SK-N-SH (cell line): ENCODE results near the gene EIF4G1.

Source experiments
- CHD2 ChIP-seq: fragments of 150-350 bp; IDR thresholded peaks from 2 replicates; pipeline ENCODE4 v1.6.1; 2018; ENCODE audit warnings: low read length; ENCODE audit not compliant: partially characterized antibody
- EP300 ChIP-seq, 2 experiments: IDR thresholded peaks; 2 replicates each; pipeline versions ENCODE4 v1.4.0 to v1.6.1; 2012; ENCODE audit warnings: borderline replicate concordance in 1 of 2, low read depth in 1 of 2, low read length in 1 of 2
- JUND ChIP-seq: IDR thresholded peaks from 2 replicates; pipeline ENCODE4 v1.4.0; 2012
- RAD21 ChIP-seq: IDR thresholded peaks from 2 replicates; pipeline ENCODE4 v1.6.1; 2012; ENCODE audit warnings: mild to moderate bottlenecking, low read length
- RFX5 ChIP-seq: IDR thresholded peaks from 2 replicates; pipeline ENCODE4 v1.6.1; 2012; ENCODE audit warnings: mild to moderate bottlenecking, improper control_type of control experiment, low read length
- RXRA ChIP-seq: IDR thresholded peaks from 2 replicates; pipeline ENCODE4 v1.4.0; 2012; ENCODE audit warnings: low read depth, mild to moderate bottlenecking, borderline replicate concordance
- SMC3 ChIP-seq: IDR thresholded peaks from 2 replicates; pipeline ENCODE4 v1.6.1; 2012; ENCODE audit warnings: low read depth, low read length, improper control_type of control experiment
- TEAD4 ChIP-seq: IDR thresholded peaks from 2 replicates; pipeline ENCODE4 v1.4.0; 2012; ENCODE audit warnings: mild to moderate bottlenecking, borderline replicate concordance; ENCODE audit not compliant: insufficient read depth
- TF ChIP-seq, protein P1 (sequence below): fragments of 200-600 bp; sonication (generic); IDR thresholded peaks from 2 replicates; pipeline ENCODE4 v1.6.1; 2017; ENCODE audit warnings: antibody characterized with exemption, mild to moderate bottlenecking, moderate library complexity
- TF ChIP-seq, protein P2 (sequence below): IDR thresholded peaks from 2 replicates; pipeline ENCODE4 v1.6.1; 2012; ENCODE audit warnings: mild to moderate bottlenecking, low read depth, low read length, moderate library complexity

DNA sequence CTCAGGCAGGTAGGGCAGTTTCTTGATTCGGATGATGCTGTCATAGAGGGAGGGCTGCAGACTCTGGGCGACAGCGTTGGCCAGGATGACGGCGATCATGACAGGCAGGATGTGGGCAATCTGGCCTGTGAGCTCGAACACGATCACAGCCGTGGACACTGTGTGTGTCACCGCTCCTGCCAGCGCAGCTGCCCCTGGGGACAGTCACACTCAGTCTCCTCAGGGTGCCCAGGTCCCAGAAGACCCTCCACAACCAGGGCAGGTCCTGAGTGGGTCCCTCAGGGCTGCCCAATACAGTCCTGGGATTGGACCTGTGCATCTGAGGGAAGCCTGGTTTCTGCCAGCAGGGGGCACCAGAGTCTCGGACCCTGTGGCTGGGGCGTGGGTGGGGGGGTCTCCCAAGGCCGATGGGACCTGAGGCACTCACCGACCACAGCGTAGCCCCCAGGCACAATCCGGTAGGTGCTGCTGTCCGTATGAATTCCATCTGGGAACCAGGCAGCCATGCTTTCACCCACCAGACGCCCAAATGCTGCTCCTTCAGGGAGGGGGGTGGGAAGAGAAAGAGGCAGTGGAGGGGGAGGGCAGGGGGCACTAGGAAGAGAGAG is 39.8 kb downstream of the EIF4G1 start:
- TF ChIP-seq JUND, result no peak
- TF ChIP-seq, protein P1, sequence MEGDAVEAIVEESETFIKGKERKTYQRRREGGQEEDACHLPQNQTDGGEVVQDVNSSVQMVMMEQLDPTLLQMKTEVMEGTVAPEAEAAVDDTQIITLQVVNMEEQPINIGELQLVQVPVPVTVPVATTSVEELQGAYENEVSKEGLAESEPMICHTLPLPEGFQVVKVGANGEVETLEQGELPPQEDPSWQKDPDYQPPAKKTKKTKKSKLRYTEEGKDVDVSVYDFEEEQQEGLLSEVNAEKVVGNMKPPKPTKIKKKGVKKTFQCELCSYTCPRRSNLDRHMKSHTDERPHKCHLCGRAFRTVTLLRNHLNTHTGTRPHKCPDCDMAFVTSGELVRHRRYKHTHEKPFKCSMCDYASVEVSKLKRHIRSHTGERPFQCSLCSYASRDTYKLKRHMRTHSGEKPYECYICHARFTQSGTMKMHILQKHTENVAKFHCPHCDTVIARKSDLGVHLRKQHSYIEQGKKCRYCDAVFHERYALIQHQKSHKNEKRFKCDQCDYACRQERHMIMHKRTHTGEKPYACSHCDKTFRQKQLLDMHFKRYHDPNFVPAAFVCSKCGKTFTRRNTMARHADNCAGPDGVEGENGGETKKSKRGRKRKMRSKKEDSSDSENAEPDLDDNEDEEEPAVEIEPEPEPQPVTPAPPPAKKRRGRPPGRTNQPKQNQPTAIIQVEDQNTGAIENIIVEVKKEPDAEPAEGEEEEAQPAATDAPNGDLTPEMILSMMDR, result peak; percentile 72
- no peak for TF ChIP-seq EP300 (IDR thresholded peaks at IDR 0.05; ENCODE audit: borderline replicate concordance in 1 of 2, low read depth in 1 of 2, low read length in 1 of 2)
- no peak for TF ChIP-seq RXRA
- no peak for TF ChIP-seq CHD2
- TF ChIP-seq, protein P2, sequence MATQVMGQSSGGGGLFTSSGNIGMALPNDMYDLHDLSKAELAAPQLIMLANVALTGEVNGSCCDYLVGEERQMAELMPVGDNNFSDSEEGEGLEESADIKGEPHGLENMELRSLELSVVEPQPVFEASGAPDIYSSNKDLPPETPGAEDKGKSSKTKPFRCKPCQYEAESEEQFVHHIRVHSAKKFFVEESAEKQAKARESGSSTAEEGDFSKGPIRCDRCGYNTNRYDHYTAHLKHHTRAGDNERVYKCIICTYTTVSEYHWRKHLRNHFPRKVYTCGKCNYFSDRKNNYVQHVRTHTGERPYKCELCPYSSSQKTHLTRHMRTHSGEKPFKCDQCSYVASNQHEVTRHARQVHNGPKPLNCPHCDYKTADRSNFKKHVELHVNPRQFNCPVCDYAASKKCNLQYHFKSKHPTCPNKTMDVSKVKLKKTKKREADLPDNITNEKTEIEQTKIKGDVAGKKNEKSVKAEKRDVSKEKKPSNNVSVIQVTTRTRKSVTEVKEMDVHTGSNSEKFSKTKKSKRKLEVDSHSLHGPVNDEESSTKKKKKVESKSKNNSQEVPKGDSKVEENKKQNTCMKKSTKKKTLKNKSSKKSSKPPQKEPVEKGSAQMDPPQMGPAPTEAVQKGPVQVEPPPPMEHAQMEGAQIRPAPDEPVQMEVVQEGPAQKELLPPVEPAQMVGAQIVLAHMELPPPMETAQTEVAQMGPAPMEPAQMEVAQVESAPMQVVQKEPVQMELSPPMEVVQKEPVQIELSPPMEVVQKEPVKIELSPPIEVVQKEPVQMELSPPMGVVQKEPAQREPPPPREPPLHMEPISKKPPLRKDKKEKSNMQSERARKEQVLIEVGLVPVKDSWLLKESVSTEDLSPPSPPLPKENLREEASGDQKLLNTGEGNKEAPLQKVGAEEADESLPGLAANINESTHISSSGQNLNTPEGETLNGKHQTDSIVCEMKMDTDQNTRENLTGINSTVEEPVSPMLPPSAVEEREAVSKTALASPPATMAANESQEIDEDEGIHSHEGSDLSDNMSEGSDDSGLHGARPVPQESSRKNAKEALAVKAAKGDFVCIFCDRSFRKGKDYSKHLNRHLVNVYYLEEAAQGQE, result no peak
- TF ChIP-seq RFX5, result no peak
- peak; percentile 43; the same call in 1 of the 2 replicates for TF ChIP-seq SMC3
- no peak for TF ChIP-seq TEAD4
- peak; percentile 52 for TF ChIP-seq RAD21
